ENCODE results near the gene CHMP4A.

- TF ChIP-seq, protein P1, sequence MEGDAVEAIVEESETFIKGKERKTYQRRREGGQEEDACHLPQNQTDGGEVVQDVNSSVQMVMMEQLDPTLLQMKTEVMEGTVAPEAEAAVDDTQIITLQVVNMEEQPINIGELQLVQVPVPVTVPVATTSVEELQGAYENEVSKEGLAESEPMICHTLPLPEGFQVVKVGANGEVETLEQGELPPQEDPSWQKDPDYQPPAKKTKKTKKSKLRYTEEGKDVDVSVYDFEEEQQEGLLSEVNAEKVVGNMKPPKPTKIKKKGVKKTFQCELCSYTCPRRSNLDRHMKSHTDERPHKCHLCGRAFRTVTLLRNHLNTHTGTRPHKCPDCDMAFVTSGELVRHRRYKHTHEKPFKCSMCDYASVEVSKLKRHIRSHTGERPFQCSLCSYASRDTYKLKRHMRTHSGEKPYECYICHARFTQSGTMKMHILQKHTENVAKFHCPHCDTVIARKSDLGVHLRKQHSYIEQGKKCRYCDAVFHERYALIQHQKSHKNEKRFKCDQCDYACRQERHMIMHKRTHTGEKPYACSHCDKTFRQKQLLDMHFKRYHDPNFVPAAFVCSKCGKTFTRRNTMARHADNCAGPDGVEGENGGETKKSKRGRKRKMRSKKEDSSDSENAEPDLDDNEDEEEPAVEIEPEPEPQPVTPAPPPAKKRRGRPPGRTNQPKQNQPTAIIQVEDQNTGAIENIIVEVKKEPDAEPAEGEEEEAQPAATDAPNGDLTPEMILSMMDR (IDR thresholded peaks at IDR 0.05; ENCODE audit: insufficient read depth, low read length, poor library complexity, severe bottlenecking): no peak
- no peak for TF ChIP-seq EZH2phosphoT487 (conservative IDR thresholded peaks at IDR 0.05; ENCODE audit: low read length)
These were observed 18.5 kb downstream of the CHMP4A start for GRCh38 chr14:24194873-24195185.
